Measurements from ENCODE around the gene XRCC2.

The XRCC2 gene

DNA sequence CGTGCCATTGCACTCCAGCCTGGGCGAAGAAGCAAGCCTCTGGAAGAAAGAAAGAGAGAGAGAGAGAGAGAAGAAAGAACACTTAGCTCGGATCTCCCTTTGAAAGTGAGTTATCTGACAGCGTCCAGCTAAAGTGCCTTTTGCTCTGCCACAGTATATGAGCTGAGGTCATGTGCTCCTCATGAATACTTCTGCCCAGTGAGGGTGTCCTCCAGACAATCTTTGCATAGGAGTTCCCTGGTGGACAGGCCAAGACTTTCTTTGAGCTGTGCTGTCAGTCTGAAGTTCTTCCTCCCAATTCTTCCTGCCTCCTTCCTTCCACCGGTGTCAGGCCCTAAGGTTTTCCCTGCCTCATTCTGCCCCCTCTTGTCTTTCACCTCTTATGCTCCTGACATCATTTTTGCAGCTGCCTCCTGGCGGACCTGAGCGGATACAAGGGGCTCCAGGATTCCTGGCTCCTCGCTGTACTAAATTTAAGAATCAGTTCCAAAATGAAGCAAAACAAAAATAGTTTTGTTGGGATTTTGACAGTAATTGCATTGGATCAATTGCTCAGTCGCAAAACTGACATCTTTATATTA, 31.9 kb downstream of the XRCC2 start:
- Histone ChIP-seq H3K4me3 (replicated peaks; ENCODE audit: insufficient read depth, low read length) (no peak overlapping the region), H3K27me3 (ENCODE audit: insufficient read depth, poor library complexity, severe bottlenecking) (no peaks in the 10 kb centered on the region), H3K27ac (replicated peaks) (no peak overlapping the region)
- no peak for DNase-seq (ENCODE audit: low read depth in 1 of 2, low spot score in 1 of 2)
- TF ChIP-seq GABPA (IDR thresholded peaks at IDR 0.05; ENCODE audit: low read depth) (no peak), SPI1 (IDR thresholded peaks at IDR 0.05; ENCODE audit: borderline replicate concordance, low read depth) (no peak), POLR2AphosphoS5 (IDR thresholded peaks at IDR 0.05; ENCODE audit: low read depth) (no peak)
- TF ChIP-seq, protein P1, sequence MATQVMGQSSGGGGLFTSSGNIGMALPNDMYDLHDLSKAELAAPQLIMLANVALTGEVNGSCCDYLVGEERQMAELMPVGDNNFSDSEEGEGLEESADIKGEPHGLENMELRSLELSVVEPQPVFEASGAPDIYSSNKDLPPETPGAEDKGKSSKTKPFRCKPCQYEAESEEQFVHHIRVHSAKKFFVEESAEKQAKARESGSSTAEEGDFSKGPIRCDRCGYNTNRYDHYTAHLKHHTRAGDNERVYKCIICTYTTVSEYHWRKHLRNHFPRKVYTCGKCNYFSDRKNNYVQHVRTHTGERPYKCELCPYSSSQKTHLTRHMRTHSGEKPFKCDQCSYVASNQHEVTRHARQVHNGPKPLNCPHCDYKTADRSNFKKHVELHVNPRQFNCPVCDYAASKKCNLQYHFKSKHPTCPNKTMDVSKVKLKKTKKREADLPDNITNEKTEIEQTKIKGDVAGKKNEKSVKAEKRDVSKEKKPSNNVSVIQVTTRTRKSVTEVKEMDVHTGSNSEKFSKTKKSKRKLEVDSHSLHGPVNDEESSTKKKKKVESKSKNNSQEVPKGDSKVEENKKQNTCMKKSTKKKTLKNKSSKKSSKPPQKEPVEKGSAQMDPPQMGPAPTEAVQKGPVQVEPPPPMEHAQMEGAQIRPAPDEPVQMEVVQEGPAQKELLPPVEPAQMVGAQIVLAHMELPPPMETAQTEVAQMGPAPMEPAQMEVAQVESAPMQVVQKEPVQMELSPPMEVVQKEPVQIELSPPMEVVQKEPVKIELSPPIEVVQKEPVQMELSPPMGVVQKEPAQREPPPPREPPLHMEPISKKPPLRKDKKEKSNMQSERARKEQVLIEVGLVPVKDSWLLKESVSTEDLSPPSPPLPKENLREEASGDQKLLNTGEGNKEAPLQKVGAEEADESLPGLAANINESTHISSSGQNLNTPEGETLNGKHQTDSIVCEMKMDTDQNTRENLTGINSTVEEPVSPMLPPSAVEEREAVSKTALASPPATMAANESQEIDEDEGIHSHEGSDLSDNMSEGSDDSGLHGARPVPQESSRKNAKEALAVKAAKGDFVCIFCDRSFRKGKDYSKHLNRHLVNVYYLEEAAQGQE (IDR thresholded peaks at IDR 0.05; ENCODE audit: insufficient replicate concordance, low read depth), result no peak
- TF ChIP-seq, protein P2, sequence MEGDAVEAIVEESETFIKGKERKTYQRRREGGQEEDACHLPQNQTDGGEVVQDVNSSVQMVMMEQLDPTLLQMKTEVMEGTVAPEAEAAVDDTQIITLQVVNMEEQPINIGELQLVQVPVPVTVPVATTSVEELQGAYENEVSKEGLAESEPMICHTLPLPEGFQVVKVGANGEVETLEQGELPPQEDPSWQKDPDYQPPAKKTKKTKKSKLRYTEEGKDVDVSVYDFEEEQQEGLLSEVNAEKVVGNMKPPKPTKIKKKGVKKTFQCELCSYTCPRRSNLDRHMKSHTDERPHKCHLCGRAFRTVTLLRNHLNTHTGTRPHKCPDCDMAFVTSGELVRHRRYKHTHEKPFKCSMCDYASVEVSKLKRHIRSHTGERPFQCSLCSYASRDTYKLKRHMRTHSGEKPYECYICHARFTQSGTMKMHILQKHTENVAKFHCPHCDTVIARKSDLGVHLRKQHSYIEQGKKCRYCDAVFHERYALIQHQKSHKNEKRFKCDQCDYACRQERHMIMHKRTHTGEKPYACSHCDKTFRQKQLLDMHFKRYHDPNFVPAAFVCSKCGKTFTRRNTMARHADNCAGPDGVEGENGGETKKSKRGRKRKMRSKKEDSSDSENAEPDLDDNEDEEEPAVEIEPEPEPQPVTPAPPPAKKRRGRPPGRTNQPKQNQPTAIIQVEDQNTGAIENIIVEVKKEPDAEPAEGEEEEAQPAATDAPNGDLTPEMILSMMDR (IDR thresholded peaks at IDR 0.05; ENCODE audit: insufficient read depth, low read length), result no peak

DNA sequence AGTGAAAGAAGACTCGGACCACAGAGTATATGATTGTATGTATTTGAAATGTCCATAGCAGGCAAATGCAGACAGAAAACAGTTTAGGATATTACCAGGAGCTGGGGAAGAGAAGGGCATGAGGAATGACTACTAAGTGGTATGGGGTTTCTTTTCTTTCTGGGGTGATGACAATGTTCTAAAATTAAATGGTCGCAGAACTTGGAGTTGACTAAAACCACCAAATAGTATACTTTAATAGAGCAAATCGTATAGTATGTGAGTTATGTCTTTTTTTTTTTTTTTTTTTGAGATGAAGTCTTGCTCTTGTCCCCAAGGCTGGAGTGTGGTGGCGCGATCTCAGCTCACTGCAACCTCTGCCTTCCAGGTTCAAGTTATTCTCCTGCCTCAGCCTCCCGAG, 34.6 kb downstream of the XRCC2 start:
- DNase-seq (ENCODE audit: low read depth in 1 of 2, low spot score in 1 of 2), result no peak

DNA sequence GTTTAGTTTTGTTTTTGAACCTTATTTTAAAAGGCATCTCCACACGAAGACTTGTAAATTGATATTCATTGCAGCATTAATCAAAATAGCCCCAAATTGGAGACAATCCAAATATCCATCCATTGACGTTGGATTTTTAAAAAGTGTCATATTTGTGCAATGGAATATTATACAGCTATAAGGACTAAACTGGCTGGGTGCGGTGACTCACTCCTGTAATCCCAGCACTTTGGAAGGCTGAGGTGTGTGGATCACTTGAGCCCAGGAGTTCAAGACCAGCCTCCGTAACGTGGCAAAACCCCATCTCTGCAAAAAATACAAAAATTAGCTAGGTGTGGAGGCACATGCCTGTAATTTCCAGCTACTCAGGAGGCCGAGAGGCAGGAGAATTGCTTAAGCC, 35.1 kb downstream of the XRCC2 start:
- DNase-seq (ENCODE audit: low read depth in 1 of 2, low spot score in 1 of 2), result no peak
- Histone ChIP-seq H3K27ac (replicated peaks) (no peak overlapping the region), H3K4me3 (replicated peaks; ENCODE audit: insufficient read depth, low read length) (no peak overlapping the region), H3K27me3 (ENCODE audit: insufficient read depth, poor library complexity, severe bottlenecking) (no peaks in the 10 kb centered on the region)
- TF ChIP-seq GABPA (IDR thresholded peaks at IDR 0.05; ENCODE audit: low read depth) (no peak), POLR2AphosphoS5 (IDR thresholded peaks at IDR 0.05; ENCODE audit: low read depth) (no peak), SPI1 (IDR thresholded peaks at IDR 0.05; ENCODE audit: borderline replicate concordance, low read depth) (no peak)
- TF ChIP-seq, protein P2 (IDR thresholded peaks at IDR 0.05; ENCODE audit: insufficient read depth, low read length), result no peak
- TF ChIP-seq, protein P1 (IDR thresholded peaks at IDR 0.05; ENCODE audit: insufficient replicate concordance, low read depth), result no peak

More for the DNA sequence above, 34.6 kb downstream of the XRCC2 start:
- TF ChIP-seq, protein P2 (IDR thresholded peaks at IDR 0.05; ENCODE audit: insufficient read depth, low read length), result no peak
- no peak for TF ChIP-seq SPI1 (IDR thresholded peaks at IDR 0.05; ENCODE audit: borderline replicate concordance, low read depth)
- no peak for TF ChIP-seq GABPA (IDR thresholded peaks at IDR 0.05; ENCODE audit: low read depth)
- TF ChIP-seq POLR2AphosphoS5 (IDR thresholded peaks at IDR 0.05; ENCODE audit: low read depth), result no peak
- TF ChIP-seq, protein P1 (IDR thresholded peaks at IDR 0.05; ENCODE audit: insufficient replicate concordance, low read depth), result no peak
- H3K4me3 ChIP-seq (replicated peaks; ENCODE audit: insufficient read depth, low read length), result no peak overlapping the region
- no peak overlapping the region for H3K27ac ChIP-seq (replicated peaks)
- H3K27me3 ChIP-seq (ENCODE audit: insufficient read depth, poor library complexity, severe bottlenecking), result no peaks in the 10 kb centered on the region

Data from HL-60 (cell line).